ENCODE results near the gene VAV3. TPM values are rescaled to one million over a fixed set of nuclear protein-coding genes. Genes with fewer than 3 reads are reported as not detected.

Gene VAV3
- polyA plus RNA-seq, 1 of the 3 experiments (the other 2 are of a cell fraction): not detected

DNA sequence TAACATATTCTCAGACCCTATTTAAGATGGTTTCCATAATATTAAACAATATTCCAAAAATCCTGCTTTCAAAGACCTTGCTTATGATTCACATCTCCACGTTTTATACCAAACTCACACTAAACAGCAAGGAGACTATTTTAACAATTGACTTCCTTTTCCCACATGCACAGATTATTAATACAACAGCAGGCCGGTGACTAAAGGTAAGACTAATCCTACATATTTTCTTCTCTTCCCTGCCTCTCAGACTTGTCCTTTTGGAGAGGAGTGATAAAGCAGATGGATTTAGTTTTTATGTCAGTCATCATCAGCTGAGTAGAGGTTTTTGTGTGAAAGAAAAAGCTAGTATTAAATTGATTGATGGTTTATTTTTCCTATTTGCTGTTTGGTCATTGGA is 423.6 kb downstream of the VAV3 start (continued):
- TF ChIP-seq, protein P1, sequence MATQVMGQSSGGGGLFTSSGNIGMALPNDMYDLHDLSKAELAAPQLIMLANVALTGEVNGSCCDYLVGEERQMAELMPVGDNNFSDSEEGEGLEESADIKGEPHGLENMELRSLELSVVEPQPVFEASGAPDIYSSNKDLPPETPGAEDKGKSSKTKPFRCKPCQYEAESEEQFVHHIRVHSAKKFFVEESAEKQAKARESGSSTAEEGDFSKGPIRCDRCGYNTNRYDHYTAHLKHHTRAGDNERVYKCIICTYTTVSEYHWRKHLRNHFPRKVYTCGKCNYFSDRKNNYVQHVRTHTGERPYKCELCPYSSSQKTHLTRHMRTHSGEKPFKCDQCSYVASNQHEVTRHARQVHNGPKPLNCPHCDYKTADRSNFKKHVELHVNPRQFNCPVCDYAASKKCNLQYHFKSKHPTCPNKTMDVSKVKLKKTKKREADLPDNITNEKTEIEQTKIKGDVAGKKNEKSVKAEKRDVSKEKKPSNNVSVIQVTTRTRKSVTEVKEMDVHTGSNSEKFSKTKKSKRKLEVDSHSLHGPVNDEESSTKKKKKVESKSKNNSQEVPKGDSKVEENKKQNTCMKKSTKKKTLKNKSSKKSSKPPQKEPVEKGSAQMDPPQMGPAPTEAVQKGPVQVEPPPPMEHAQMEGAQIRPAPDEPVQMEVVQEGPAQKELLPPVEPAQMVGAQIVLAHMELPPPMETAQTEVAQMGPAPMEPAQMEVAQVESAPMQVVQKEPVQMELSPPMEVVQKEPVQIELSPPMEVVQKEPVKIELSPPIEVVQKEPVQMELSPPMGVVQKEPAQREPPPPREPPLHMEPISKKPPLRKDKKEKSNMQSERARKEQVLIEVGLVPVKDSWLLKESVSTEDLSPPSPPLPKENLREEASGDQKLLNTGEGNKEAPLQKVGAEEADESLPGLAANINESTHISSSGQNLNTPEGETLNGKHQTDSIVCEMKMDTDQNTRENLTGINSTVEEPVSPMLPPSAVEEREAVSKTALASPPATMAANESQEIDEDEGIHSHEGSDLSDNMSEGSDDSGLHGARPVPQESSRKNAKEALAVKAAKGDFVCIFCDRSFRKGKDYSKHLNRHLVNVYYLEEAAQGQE (IDR thresholded peaks at IDR 0.05; ENCODE audit: low read depth, low read length): no peak
- no peak for TF ChIP-seq TCF12 (IDR thresholded peaks at IDR 0.05)
- TF ChIP-seq MEF2A (IDR thresholded peaks at IDR 0.05; ENCODE audit: borderline replicate concordance, low read depth): no peak
- no peak for TF ChIP-seq NRF1 (IDR thresholded peaks at IDR 0.05; ENCODE audit: low read depth, low read length)
- no peak for TF ChIP-seq RXRA (IDR thresholded peaks at IDR 0.05; ENCODE audit: borderline replicate concordance, low read depth)
- no peak for TF ChIP-seq CHD2 (IDR thresholded peaks at IDR 0.05; ENCODE audit: low read length, partially characterized antibody)

DNA sequence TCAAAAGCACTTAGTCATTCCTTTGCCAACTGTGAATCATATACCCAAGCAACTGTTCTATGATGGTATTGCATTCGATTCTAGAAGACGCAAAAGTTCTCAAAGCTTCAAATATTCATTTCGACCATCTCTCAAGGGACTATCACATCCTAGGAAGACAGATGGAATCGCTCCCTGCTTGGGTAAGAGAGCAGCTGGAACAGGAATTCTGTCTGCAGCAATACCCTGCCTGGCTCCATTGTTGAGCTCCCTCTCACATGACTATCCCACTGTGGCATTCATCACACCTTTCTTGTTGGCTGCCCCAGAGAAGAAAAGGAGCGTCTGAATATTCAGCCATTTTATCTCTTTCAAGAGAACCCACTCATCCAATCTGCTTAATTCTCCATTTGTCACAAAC is 426.5 kb downstream of the VAV3 start:
- H3K9me3 ChIP-seq: no peaks in the 10 kb centered on the region
- CTCF ChIA-PET: interaction anchor here (0.6 to 1.8 kb wide), 4 partner anchors 9 to 1327 kb away, joined by 3 to 10 read pairs (median 4); no protein-coding TSS in a partner anchor
- WGBS (ENCODE audit: low lambda C conversion rate): 58% methylated on average over 5 of the region's 5 CpGs
- H3K4me2 ChIP-seq: no peak overlapping the region
- TF ChIP-seq GABPA (IDR thresholded peaks at IDR 0.05; ENCODE audit: low read depth) (no peak), TCF12 (IDR thresholded peaks at IDR 0.05) (no peak), SMC3 (IDR thresholded peaks at IDR 0.05; ENCODE audit: low read depth, low read length) (no peak), FOXJ3 (CRISPR knock-in tag; IDR thresholded peaks at IDR 0.05) (no peak), RCOR1 (IDR thresholded peaks at IDR 0.05; ENCODE audit: low read length) (no peak)
- TF ChIP-seq, protein P2, sequence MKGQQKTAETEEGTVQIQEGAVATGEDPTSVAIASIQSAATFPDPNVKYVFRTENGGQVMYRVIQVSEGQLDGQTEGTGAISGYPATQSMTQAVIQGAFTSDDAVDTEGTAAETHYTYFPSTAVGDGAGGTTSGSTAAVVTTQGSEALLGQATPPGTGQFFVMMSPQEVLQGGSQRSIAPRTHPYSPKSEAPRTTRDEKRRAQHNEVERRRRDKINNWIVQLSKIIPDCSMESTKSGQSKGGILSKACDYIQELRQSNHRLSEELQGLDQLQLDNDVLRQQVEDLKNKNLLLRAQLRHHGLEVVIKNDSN (IDR thresholded peaks at IDR 0.05; ENCODE audit: borderline replicate concordance, low read depth): no peak
- TF ChIP-seq, protein P3, sequence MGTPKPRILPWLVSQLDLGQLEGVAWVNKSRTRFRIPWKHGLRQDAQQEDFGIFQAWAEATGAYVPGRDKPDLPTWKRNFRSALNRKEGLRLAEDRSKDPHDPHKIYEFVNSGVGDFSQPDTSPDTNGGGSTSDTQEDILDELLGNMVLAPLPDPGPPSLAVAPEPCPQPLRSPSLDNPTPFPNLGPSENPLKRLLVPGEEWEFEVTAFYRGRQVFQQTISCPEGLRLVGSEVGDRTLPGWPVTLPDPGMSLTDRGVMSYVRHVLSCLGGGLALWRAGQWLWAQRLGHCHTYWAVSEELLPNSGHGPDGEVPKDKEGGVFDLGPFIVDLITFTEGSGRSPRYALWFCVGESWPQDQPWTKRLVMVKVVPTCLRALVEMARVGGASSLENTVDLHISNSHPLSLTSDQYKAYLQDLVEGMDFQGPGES (IDR thresholded peaks at IDR 0.05; ENCODE audit: low read depth, low read length): no peak
- TF ChIP-seq, protein P4, sequence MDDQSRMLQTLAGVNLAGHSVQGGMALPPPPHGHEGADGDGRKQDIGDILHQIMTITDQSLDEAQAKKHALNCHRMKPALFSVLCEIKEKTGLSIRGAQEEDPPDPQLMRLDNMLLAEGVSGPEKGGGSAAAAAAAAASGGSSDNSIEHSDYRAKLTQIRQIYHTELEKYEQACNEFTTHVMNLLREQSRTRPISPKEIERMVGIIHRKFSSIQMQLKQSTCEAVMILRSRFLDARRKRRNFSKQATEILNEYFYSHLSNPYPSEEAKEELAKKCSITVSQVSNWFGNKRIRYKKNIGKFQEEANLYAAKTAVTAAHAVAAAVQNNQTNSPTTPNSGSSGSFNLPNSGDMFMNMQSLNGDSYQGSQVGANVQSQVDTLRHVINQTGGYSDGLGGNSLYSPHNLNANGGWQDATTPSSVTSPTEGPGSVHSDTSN (IDR thresholded peaks at IDR 0.05): no peak
- TF ChIP-seq, protein P5, sequence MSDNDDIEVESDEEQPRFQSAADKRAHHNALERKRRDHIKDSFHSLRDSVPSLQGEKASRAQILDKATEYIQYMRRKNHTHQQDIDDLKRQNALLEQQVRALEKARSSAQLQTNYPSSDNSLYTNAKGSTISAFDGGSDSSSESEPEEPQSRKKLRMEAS (IDR thresholded peaks at IDR 0.05; ENCODE audit: low read depth): no peak
- DNase-seq: no peak
- no peak overlapping the region for H2AFZ ChIP-seq (ENCODE audit: low read depth)
- no peaks in the 10 kb centered on the region for H3F3A ChIP-seq (replicated peaks; ENCODE audit: insufficient read depth)
- H3K27ac ChIP-seq (ENCODE audit: low read depth in 2 of 2, low read length in 1 of 2): no peak overlapping the region
- H3K4me3 ChIP-seq (ENCODE audit: low read depth in 2 of 2, low read length in 1 of 2): no peak overlapping the region
- H3K9ac ChIP-seq: no peak overlapping the region
- POLR2A ChIA-PET: no interaction called here
- H4K20me1 ChIP-seq (ENCODE audit: insufficient read depth): no peaks in the 10 kb centered on the region
- H3K36me3 ChIP-seq (replicated peaks in 1 of 2; ENCODE audit: control insufficient read depth in 1 of 2, insufficient read depth in 2 of 2, low read length in 1 of 2): no peaks in the 10 kb centered on the region
- no peaks in the 10 kb centered on the region for H3K27me3 ChIP-seq (ENCODE audit: insufficient read depth)
- peaks cover 0 to 12% of the 10 kb centered on the region in 2 experiments; a peak in 2 of 4 replicates for H3K4me1 ChIP-seq (ENCODE audit: control insufficient read depth in 1 of 2, insufficient read depth in 2 of 2, low read depth in 1 of 2, low read length in 1 of 2)
- no peaks in the 10 kb centered on the region for H3K9me2 ChIP-seq
- H3K79me2 ChIP-seq (ENCODE audit: insufficient read depth): no peaks in the 10 kb centered on the region
